Measurements from ENCODE around the gene PPP3R1. TPM values are rescaled to one million over a fixed set of nuclear protein-coding genes. Genes with fewer than 3 reads are reported as not detected.

PPP3R1 gene
- total and polyA plus RNA-seq, 2 donors (not counting 3 experiments of a cell fraction or from before 2014, with no cell fraction given), result 8.4 to 62.2 TPM

GRCh38 chr2:68157002-68157401, 95.3 kb downstream of the PPP3R1 start:
- H3K9me1 ChIP-seq (replicated peaks; ENCODE audit: control insufficient read depth, extremely low read depth, insufficient read depth, low read length), result no peaks in the 10 kb centered on the region
- BruUV-seq (replicated peaks), result TSS peak; percentile 80
- intact Hi-C loops (cut with micrococcal nuclease), result loop anchor here (1.0 kb wide), 4 partner anchors 35 to 310 kb away; partner anchors contain the start of genes APLF, FBXO48 and PPP3R1
- H3K27ac ChIP-seq (ENCODE audit: insufficient read depth, low read depth, low read length), result peak overlapping the region; percentile 83
- no peaks in the 10 kb centered on the region for H3K27me3 ChIP-seq (ENCODE audit: control insufficient read depth in 2 of 2, insufficient read depth in 2 of 2, low read length in 2 of 2)
- no peaks in the 10 kb centered on the region for H4K20me1 ChIP-seq (replicated peaks; ENCODE audit: control insufficient read depth, extremely low read depth, insufficient read depth, low read length)
- peaks cover under 1 to 13% of the 10 kb centered on the region in 2 experiments for H3K36me3 ChIP-seq (ENCODE audit: control insufficient read depth in 2 of 2, extremely low read depth in 1 of 2, insufficient read depth in 2 of 2, low read length in 2 of 2)
- peaks cover 21% of the 10 kb centered on the region for H3K4me1 ChIP-seq (ENCODE audit: control insufficient read depth, extremely low read depth, insufficient read depth, low read length)
- peaks cover 49% of the 10 kb centered on the region for H3K79me2 ChIP-seq (ENCODE audit: control insufficient read depth, insufficient read depth, low read length)
- no peak for TF ChIP-seq EZH2 (IDR thresholded peaks at IDR 0.05; ENCODE audit: borderline replicate concordance, low read depth, low read length, severe bottlenecking)
- no peak for TF ChIP-seq MYC (IDR thresholded peaks at IDR 0.05; ENCODE audit: low read depth, low read length)
- TF ChIP-seq POLR2AphosphoS5 (IDR thresholded peaks at IDR 0.05; ENCODE audit: insufficient read depth, low read depth, low read length), result no peak
- FAIRE-seq, result no peak
- peak overlapping the region; percentile 92 for H3K4me2 ChIP-seq (ENCODE audit: insufficient read depth, low read length)
- dilution Hi-C loops (cut with MboI; ENCODE audit: extremely low pct_ligation_motif_present, low sequenced_read_pairs), result no loop called here
- no peaks in the 10 kb centered on the region for H3K9me3 ChIP-seq (replicated peaks; ENCODE audit: control insufficient read depth, insufficient read depth, low read length)
- DNase-seq (ENCODE audit: low read depth, low spot score), result no peak
- peak overlapping the region; percentile 88 for H3K9ac ChIP-seq (replicated peaks; ENCODE audit: extremely low read depth, insufficient read depth, low read length)
- peak overlapping the region; percentile 73 for H2AFZ ChIP-seq (ENCODE audit: low read depth, low read length)
- ChIA-PET POLR2A (interaction anchor here (1.3 kb wide), 1 partner anchor 13 kb away, joined by 3 read pairs; no protein-coding TSS in a partner anchor), CTCF (interaction anchor here (0.7 to 2.7 kb wide), 10 partner anchors 24 to 285 kb away, joined by 3 to 13 read pairs (median 6); partner anchors contain the start of gene PPP3R1)
- peak overlapping the region; percentile 54 to 99 (median 66) for H3K4me3 ChIP-seq (replicated peaks in 1 of 3; ENCODE audit: insufficient read depth in 1 of 3, low read depth in 1 of 3, low read length in 3 of 3)

GRCh38 chr2:68156419-68156818, 95.9 kb downstream of the PPP3R1 start:
- FAIRE-seq, result no peak
- dilution Hi-C loops (cut with MboI; ENCODE audit: extremely low pct_ligation_motif_present, low sequenced_read_pairs) (no loop called here), intact Hi-C loops (cut with micrococcal nuclease) (no loop called here)
- Histone ChIP-seq H4K20me1 (replicated peaks; ENCODE audit: control insufficient read depth, extremely low read depth, insufficient read depth, low read length) (no peaks in the 10 kb centered on the region), H3K9me1 (replicated peaks; ENCODE audit: control insufficient read depth, extremely low read depth, insufficient read depth, low read length) (no peaks in the 10 kb centered on the region), H2AFZ (ENCODE audit: low read depth, low read length) (peak overlapping the region; percentile 73), H3K27me3 (ENCODE audit: control insufficient read depth in 2 of 2, insufficient read depth in 2 of 2, low read length in 2 of 2) (no peaks in the 10 kb centered on the region), H3K4me3 (replicated peaks in 1 of 3; ENCODE audit: insufficient read depth in 1 of 3, low read depth in 1 of 3, low read length in 3 of 3) (peak overlapping the region; percentile 54 to 99 (median 66)), H3K9me3 (replicated peaks; ENCODE audit: control insufficient read depth, insufficient read depth, low read length) (no peaks in the 10 kb centered on the region), H3K79me2 (ENCODE audit: control insufficient read depth, insufficient read depth, low read length) (peaks cover 49% of the 10 kb centered on the region), H3K9ac (replicated peaks; ENCODE audit: extremely low read depth, insufficient read depth, low read length) (peak overlapping the region; percentile 88), H3K4me2 (ENCODE audit: insufficient read depth, low read length) (peak overlapping the region; percentile 92), H3K27ac (ENCODE audit: insufficient read depth, low read depth, low read length) (peak overlapping the region; percentile 83), H3K4me1 (ENCODE audit: control insufficient read depth, extremely low read depth, insufficient read depth, low read length) (peaks cover 23% of the 10 kb centered on the region), H3K36me3 (ENCODE audit: control insufficient read depth in 2 of 2, extremely low read depth in 1 of 2, insufficient read depth in 2 of 2, low read length in 2 of 2) (peaks cover 0 to 12% of the 10 kb centered on the region in 2 experiments)
- DNase-seq (ENCODE audit: low read depth, low spot score), result no peak
- BruUV-seq (replicated peaks), result no TSS peak
- no peak for TF ChIP-seq MAX (IDR thresholded peaks at IDR 0.05; ENCODE audit: insufficient read depth, insufficient read length)
- no peak for TF ChIP-seq JUN (IDR thresholded peaks at IDR 0.05; ENCODE audit: borderline replicate concordance, insufficient read depth, insufficient read length, low read depth)
- no peak for TF ChIP-seq MYC (IDR thresholded peaks at IDR 0.05; ENCODE audit: low read depth, low read length)
- no peak for TF ChIP-seq CTCF (IDR thresholded peaks at IDR 0.05; ENCODE audit: extremely low read depth in 1 of 2, insufficient read depth in 1 of 2, low read depth in 1 of 2, low read length in 2 of 2)
- TF ChIP-seq POLR2AphosphoS5 (IDR thresholded peaks at IDR 0.05; ENCODE audit: insufficient read depth, low read depth, low read length), result no peak
- TF ChIP-seq FOS (IDR thresholded peaks at IDR 0.05; ENCODE audit: borderline replicate concordance, insufficient read depth, low read length), result no peak
- no peak for TF ChIP-seq POLR2A (IDR thresholded peaks at IDR 0.05; ENCODE audit: low read depth, low read length)
- TF ChIP-seq GATA2 (IDR thresholded peaks at IDR 0.05; ENCODE audit: insufficient read depth, insufficient read length, low read depth, low read length), result no peak
- no peak for TF ChIP-seq EZH2 (IDR thresholded peaks at IDR 0.05; ENCODE audit: borderline replicate concordance, low read depth, low read length, severe bottlenecking)
- ChIA-PET CTCF (interaction anchor here (0.6 to 2.7 kb wide), 10 partner anchors 24 to 285 kb away, joined by 3 to 13 read pairs (median 6); partner anchors contain the start of gene PPP3R1), POLR2A (interaction anchor here (1.3 kb wide), 1 partner anchor 12 kb away, joined by 3 read pairs; no protein-coding TSS in a partner anchor)

Measured in endothelial cell of umbilical vein (primary cell).